ENCODE measurements around the gene RIPOR1. TPM values are rescaled to one million over a fixed set of nuclear protein-coding genes. Genes with fewer than 3 reads are reported as not detected.
"Not testable (repeated sequence)": the region's sequence is repeated elsewhere in the genome, so short reads cannot be mapped to it uniquely, and the experiment has no call there.

Gene RIPOR1
- total RNA-seq, 1 donor from 2014 or later = 74.9 TPM

DNA sequence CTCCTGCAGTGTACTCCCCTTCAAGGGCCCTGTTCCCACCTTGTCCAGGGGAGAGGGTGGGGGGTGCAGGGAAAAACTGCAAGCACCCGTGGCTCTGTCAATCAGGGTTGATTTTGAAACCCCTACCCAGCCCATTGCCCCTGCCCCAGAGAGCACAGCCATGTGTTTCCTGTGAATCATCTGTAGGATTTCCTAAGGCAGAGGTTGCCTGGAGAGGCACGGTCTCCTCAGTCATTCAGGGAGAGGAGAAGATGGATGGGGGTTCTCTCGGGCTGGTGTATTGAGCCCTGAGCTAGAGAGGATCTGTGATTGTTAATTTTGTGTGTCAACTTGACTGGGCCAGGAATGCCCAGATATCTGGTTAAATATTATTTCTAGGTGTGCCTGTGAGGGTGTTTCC lies 41.8 kb upstream of the RIPOR1 start:
- no peak for DNase-seq (ENCODE audit: low read depth)
- TF ChIP-seq CTCF (conservative IDR thresholded peaks at IDR 0.05; ENCODE audit: low read depth, low read length) = no peak
- H3K4me3 ChIP-seq (ENCODE audit: low read depth, low read length) = no peak overlapping the region

GRCh38 chr16:67487561-67487960 lies 41.1 kb upstream of the RIPOR1 start:
- DNase-seq (ENCODE audit: low read depth) = not testable (repeated sequence)

GRCh38 chr16:67489401-67490083 lies 39.1 kb upstream of the RIPOR1 start:
- DNase-seq (ENCODE audit: low read depth) = no peak
- no peak overlapping the region for H3K4me3 ChIP-seq (ENCODE audit: low read depth, low read length)
- TF ChIP-seq CTCF (conservative IDR thresholded peaks at IDR 0.05; ENCODE audit: low read depth, low read length) = no peak

More at GRCh38 chr16:67487561-67487960, 41.1 kb upstream of the RIPOR1 start:
- not testable (repeated sequence) for H3K4me3 ChIP-seq (ENCODE audit: low read depth, low read length)

GRCh38 chr16:67490335-67491096 lies 38.1 kb upstream of the RIPOR1 start:
- H3K4me3 ChIP-seq (ENCODE audit: low read depth, low read length) = no peak overlapping the region
- no peak for TF ChIP-seq CTCF (conservative IDR thresholded peaks at IDR 0.05; ENCODE audit: low read depth, low read length)
- no peak for DNase-seq (ENCODE audit: low read depth)

DNA sequence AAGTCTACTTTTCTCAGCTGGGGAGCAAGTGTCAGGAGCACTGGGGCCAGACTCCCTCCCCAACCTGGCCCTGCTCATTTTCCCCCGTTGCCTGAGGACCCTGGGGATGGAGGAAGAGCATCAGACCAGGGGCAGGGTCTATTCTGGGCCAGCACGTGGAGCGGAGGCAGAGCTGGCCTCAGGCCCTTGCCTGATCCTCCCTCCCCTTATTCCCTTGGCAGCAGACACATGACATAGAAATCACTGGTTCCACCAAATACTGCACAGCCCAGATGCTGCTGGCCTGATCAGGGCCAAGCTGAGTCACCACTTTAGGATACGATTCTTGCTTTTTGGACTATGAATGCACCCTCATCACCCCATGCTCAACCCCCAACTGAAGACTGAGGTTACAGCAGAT lies 29.5 kb upstream of the RIPOR1 start:
- TF ChIP-seq CTCF (conservative IDR thresholded peaks at IDR 0.05; ENCODE audit: low read depth, low read length) = no peak
- no peak for DNase-seq (ENCODE audit: low read depth)
- no peak overlapping the region for H3K4me3 ChIP-seq (ENCODE audit: low read depth, low read length)

DNA sequence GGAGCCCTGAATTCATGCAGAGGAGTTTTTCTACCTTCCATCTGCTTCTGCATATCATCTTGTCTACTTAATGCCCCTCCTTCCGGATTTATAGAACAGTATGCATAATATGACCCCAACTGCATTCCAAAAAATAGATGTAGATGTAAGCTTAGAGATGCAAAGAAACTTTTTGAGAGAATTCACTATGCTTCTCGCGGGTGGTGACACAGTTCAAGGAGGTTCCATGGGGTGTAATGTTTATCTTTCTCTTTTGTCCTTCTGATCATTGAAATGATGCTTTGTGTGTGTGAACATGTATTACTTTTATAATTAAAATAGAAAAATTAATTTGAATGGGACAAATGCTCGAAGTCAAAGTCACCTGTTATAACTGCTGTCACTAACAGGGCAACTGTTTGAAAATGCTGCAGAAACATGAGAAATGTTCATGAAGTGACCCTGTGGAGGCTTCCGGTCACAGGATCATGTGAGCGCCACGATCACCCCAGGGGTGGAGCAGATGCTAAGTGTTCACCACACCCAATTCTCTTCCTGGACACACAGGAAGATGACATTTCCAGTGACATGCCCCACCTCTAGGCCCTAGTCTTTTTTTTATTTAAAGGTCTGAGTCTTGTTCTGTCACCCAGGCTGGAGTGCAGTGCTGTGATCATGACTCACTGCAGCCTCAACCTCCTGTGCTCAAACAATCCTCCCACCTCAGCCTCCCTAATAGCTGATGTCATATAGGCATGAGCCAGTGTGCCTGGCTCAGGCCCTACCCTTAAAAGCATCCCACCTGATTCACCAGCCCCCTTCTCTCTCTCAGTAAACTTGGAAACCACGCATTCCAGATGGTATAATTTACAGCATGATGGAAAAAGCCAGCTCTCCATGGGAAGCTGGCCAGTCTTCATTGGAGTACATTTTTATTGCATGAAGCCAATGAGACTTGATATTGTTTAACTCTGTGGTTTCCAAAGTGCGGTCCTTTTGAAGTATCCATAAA lies 24.3 kb upstream of the RIPOR1 start:
- no peak overlapping the region for H3K4me3 ChIP-seq (ENCODE audit: low read depth, low read length)
- TF ChIP-seq CTCF (conservative IDR thresholded peaks at IDR 0.05; ENCODE audit: low read depth, low read length) = no peak
- DNase-seq (ENCODE audit: low read depth) = no peak

DNA sequence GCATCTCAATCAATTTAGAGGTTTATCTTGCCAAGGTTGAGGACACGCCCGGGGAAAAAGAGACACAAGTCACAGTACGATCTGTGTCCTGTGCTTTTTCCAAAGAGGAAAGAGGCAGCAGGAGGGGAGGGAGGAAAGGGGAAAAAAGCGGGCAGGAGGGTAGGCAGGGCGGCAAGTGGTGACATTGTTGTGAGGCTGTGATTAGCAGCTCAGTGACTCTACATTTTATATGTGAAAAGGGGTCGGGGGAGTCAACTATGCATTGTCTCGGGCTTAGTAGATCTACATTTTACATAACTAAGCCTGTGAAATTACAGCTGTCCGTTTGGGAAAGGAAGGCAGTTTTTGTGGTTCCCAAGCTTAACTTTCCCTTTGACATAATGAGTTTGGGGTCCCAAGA lies 22.2 kb upstream of the RIPOR1 start:
- DNase-seq (ENCODE audit: low read depth) = no peak
- no peak overlapping the region for H3K4me3 ChIP-seq (ENCODE audit: low read depth, low read length)
- TF ChIP-seq CTCF (conservative IDR thresholded peaks at IDR 0.05; ENCODE audit: low read depth, low read length) = no peak
